Loucy (cell line): ENCODE measurements around the gene MMEL1.

Experiments used
- H2AFZ ChIP-seq: fragments of 200-600 bp; sonication (generic); 2 replicates; pipeline ENCODE4 v1.6.0; 2016; ENCODE audit warnings: antibody characterized with exemption, mild to moderate bottlenecking, low read length, moderate library complexity
- H3F3A ChIP-seq: fragments of 200-600 bp; 2 replicates; pipeline ENCODE4 v1.6.0; 2016; ENCODE audit warnings: antibody characterized with exemption, low read depth, mild to moderate bottlenecking
- H3K27me3 ChIP-seq: fragments of 200-600 bp; sonication (generic); 2 replicates; pipeline ENCODE4 v1.6.1; 2014; ENCODE audit warnings: low read length, mild to moderate bottlenecking; ENCODE audit not compliant: insufficient read depth, poor library complexity, severe bottlenecking
- H3K36me3 ChIP-seq: fragments of 200-600 bp; sonication (generic); 2 replicates; pipeline ENCODE4 v1.6.1; 2016; ENCODE audit warnings: low read length; ENCODE audit not compliant: insufficient read depth
- H3K4me1 ChIP-seq: fragments of 200-600 bp; sonication (generic); 2 replicates; pipeline ENCODE4 v1.5.1; 2014; ENCODE audit warnings: low read length, mild to moderate bottlenecking; ENCODE audit not compliant: insufficient read depth, poor library complexity, severe bottlenecking
- H3K4me2 ChIP-seq: fragments of 200-600 bp; sonication (generic); 2 replicates; pipeline ENCODE4 v1.6.0; 2014; ENCODE audit warnings: antibody characterized with exemption, low read length, low read depth, mild to moderate bottlenecking; ENCODE audit not compliant: poor library complexity, severe bottlenecking
- H3K4me3 ChIP-seq: fragments of 200-600 bp; sonication (generic); 2 replicates; pipeline ENCODE4 v1.5.1; 2014; ENCODE audit warnings: low read length, mild to moderate bottlenecking, mixed read lengths; ENCODE audit not compliant: poor library complexity, severe bottlenecking
- H3K79me2 ChIP-seq: fragments of 200-600 bp; sonication (generic); 2 replicates; pipeline ENCODE4 v1.6.1; 2014; ENCODE audit warnings: low read length; ENCODE audit not compliant: insufficient read depth
- H3K9ac ChIP-seq: fragments of 200-600 bp; sonication (generic); 2 replicates; pipeline ENCODE4 v1.6.0; 2014; ENCODE audit warnings: mild to moderate bottlenecking, low read depth, low read length, moderate library complexity; ENCODE audit not compliant: poor library complexity, severe bottlenecking
- H3K9me2 ChIP-seq: fragments of 200-600 bp; sonication (generic); replicated peaks from 2 replicates; pipeline ENCODE4 v1.6.1; 2016; ENCODE audit warnings: low read depth, low read length, mixed read lengths
- H3K9me3 ChIP-seq: fragments of 200-600 bp; sonication (generic); 2 replicates; pipeline ENCODE4 v1.6.1; 2014; ENCODE audit warnings: mild to moderate bottlenecking, antibody characterized with exemption, low read length, low read depth; ENCODE audit not compliant: insufficient read depth
- H4K20me1 ChIP-seq: fragments of 200-600 bp; sonication (generic); 2 replicates; pipeline ENCODE4 v1.6.0; 2014; ENCODE audit warnings: antibody characterized with exemption, low read length, mild to moderate bottlenecking; ENCODE audit not compliant: insufficient read depth, poor library complexity, severe bottlenecking
- EZH2phosphoT487 ChIP-seq: fragments of 200-600 bp; IDR thresholded peaks from 2 replicates; pipeline ENCODE4 v1.6.1; 2018; ENCODE audit warnings: antibody characterized with exemption, mild to moderate bottlenecking, moderate library complexity, borderline replicate concordance
- TF ChIP-seq, protein P1 (sequence below): fragments of 200-600 bp; sonication (generic); conservative IDR thresholded peaks from 2 replicates; pipeline ENCODE4 v1.5.1; 2014; ENCODE audit warnings: mild to moderate bottlenecking, antibody characterized with exemption, low read length

MMEL1 gene

DNA sequence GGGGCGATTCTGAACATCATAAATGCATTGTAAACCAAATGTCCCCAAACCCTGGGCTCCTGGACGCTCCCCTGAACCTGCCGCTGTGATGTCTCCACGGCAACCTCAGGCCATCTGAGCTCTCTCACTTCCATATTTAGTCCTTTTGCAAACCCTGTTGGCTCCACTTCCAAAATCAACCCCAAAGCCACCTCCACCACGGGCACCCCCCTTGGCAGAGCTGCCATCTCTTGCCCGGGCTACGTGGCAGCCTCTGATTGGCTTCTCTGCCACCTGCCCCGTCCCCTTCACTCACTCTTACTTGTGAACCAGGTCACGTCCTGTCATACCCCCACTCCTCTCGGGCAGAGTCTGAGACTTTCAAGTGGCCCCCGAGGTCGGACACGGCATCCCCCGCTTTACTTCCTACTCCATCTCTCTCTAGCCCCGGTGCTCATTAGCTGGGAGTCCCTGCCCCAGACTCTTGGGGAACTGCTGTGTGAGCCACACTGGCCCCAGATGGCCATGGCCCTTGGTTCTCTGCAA is 30.4 kb downstream of the MMEL1 start:
- no peak overlapping the region for H2AFZ ChIP-seq
- no peaks in the 10 kb centered on the region for H3K36me3 ChIP-seq
- no peak overlapping the region for H3K9ac ChIP-seq
- H3F3A ChIP-seq, result no peaks in the 10 kb centered on the region
- TF ChIP-seq EZH2phosphoT487, result no peak
- TF ChIP-seq, protein P1, sequence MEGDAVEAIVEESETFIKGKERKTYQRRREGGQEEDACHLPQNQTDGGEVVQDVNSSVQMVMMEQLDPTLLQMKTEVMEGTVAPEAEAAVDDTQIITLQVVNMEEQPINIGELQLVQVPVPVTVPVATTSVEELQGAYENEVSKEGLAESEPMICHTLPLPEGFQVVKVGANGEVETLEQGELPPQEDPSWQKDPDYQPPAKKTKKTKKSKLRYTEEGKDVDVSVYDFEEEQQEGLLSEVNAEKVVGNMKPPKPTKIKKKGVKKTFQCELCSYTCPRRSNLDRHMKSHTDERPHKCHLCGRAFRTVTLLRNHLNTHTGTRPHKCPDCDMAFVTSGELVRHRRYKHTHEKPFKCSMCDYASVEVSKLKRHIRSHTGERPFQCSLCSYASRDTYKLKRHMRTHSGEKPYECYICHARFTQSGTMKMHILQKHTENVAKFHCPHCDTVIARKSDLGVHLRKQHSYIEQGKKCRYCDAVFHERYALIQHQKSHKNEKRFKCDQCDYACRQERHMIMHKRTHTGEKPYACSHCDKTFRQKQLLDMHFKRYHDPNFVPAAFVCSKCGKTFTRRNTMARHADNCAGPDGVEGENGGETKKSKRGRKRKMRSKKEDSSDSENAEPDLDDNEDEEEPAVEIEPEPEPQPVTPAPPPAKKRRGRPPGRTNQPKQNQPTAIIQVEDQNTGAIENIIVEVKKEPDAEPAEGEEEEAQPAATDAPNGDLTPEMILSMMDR, result no peak
- peaks cover 4% of the 10 kb centered on the region; the same call in 1 of the 2 replicates for H3K9me3 ChIP-seq
- H3K4me3 ChIP-seq, result no peak overlapping the region
- H4K20me1 ChIP-seq, result no peaks in the 10 kb centered on the region
- H3K9me2 ChIP-seq, result no peaks in the 10 kb centered on the region
- no peaks in the 10 kb centered on the region for H3K4me1 ChIP-seq
- H3K79me2 ChIP-seq, result no peaks in the 10 kb centered on the region
- H3K27me3 ChIP-seq, result no peaks in the 10 kb centered on the region
- H3K4me2 ChIP-seq, result no peak overlapping the region

DNA sequence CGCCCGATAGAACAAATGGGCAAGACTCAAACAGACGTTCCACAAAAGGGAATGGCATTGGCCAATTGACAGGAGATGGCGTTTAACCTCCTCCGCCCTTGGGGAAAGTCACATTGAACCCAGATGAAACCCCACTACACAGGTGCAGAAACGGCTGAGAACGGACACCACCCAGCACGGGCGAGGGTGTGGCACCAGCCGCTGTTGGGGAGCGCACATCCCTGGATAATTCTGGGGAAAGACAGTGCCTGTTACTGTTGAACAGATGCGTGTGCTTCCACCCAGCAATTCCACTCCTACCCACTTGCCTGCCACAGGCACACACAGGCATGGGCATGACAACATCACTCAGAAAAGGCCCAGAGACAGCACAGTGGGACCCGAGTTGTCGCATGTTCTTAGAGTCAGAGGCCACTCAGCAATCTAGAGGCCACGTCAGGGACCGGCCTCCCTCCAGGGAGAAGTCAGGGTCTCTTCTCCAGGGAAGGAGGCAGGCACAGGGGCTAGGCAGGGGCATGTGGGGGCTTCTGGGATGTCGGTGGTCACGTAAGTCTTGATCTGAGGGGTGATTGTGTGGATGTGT is 31.0 kb downstream of the MMEL1 start:
- TF ChIP-seq, protein P1, result no peak
- no peak for TF ChIP-seq EZH2phosphoT487
- Histone ChIP-seq H3K9me2 (no peaks in the 10 kb centered on the region), H3K27me3 (no peaks in the 10 kb centered on the region), H4K20me1 (no peaks in the 10 kb centered on the region), H3K4me3 (no peak overlapping the region), H3K4me1 (no peaks in the 10 kb centered on the region), H3K9ac (no peak overlapping the region), H2AFZ (no peak overlapping the region), H3F3A (no peaks in the 10 kb centered on the region), H3K36me3 (no peaks in the 10 kb centered on the region), H3K4me2 (no peak overlapping the region), H3K79me2 (no peaks in the 10 kb centered on the region), H3K9me3 (peaks cover 4% of the 10 kb centered on the region; the same call in 1 of the 2 replicates)

DNA sequence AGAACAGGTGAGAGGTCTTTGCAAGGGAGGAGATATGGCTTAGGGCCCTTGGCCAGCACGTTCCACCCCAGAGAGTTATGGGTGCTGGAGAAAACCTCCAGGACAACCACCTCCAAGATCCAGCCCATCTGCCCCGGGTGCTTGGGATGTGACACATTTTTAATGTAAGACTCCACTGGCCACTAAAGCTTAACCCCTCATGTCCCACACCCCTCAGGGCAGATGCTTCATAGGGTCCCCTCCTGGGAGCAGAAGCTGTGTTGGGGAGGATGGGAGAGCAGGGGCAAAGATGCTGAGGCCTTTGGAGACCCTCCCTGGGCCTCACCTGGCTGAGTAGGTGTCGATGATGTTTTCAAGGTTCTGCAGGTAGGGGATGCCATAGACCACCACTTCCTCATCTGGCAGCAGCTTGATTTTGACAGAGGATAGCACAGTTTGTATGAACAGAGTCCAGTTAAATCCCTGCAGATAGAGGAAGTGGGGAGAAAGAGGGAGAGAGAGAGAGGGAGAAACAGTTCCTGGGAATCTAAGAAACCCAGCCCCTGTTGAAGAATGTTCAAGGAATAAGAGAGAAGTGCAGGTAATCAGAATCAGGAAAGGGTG is 34.4 kb downstream of the MMEL1 start:
- H4K20me1 ChIP-seq, result no peaks in the 10 kb centered on the region
- no peaks in the 10 kb centered on the region for H3K27me3 ChIP-seq
- TF ChIP-seq EZH2phosphoT487, result no peak
- TF ChIP-seq, protein P1, result no peak

More for the DNA sequence above, 34.4 kb downstream of the MMEL1 start:
- no peaks in the 10 kb centered on the region for H3K36me3 ChIP-seq
- H3K4me3 ChIP-seq, result no peak overlapping the region
- H3K4me2 ChIP-seq, result no peak overlapping the region
- H3K79me2 ChIP-seq, result no peaks in the 10 kb centered on the region
- H3K9ac ChIP-seq, result no peak overlapping the region
- no peaks in the 10 kb centered on the region for H3K4me1 ChIP-seq
- H3K9me3 ChIP-seq, result peaks cover 4% of the 10 kb centered on the region; the same call in 1 of the 2 replicates
- H2AFZ ChIP-seq, result no peak overlapping the region
- no peaks in the 10 kb centered on the region for H3K9me2 ChIP-seq
- no peaks in the 10 kb centered on the region for H3F3A ChIP-seq
